ENCODE data around the gene ABCC10. TPM values are rescaled to one million over a fixed set of nuclear protein-coding genes. Genes with fewer than 3 reads are reported as not detected.

Gene ABCC10
- total and polyA plus RNA-seq, 3 experiments from 2014 or later, result 28.2 to 36.4 (median 35.8) TPM

- no peak for DNase-seq
- Histone ChIP-seq H3K4me1 (ENCODE audit: insufficient read depth, low read length) (no peaks in the 10 kb centered on the region), H3K36me3 (ENCODE audit: insufficient read depth, low read length) (peaks cover 13% of the 10 kb centered on the region), H3K9me3 (ENCODE audit: low read length) (no peaks in the 10 kb centered on the region), H3K27me3 (ENCODE audit: insufficient read depth, low read length, poor library complexity, severe bottlenecking) (no peaks in the 10 kb centered on the region), H3K4me3 (ENCODE audit: low read length) (no peak overlapping the region), H3K27ac (ENCODE audit: low read depth, low read length) (no peak overlapping the region)
- ChIA-PET CTCF (interaction anchor here (0.9 to 2.3 kb wide), 2 partner anchors 59 to 160 kb away, joined by 3 to 8 read pairs; no protein-coding TSS in a partner anchor), POLR2A (interaction anchor here (1.0 kb wide), 1 partner anchor 9 kb away, joined by 5 read pairs; no protein-coding TSS in a partner anchor)
- H3K4me1 Mint-ChIP-seq, result no peaks in the 10 kb centered on the region
- no peaks in the 10 kb centered on the region for H3K27me3 Mint-ChIP-seq
- H3K4me3 Mint-ChIP-seq, result no peak overlapping the region
- peaks cover 0 to 88% (median 6%) of the 10 kb centered on the region in 3 donors for H3K36me3 Mint-ChIP-seq
- no peaks in the 10 kb centered on the region for H3K9me3 Mint-ChIP-seq
- peak overlapping the region in 2 of 8 donors; percentile 52 to 60 for H3K27ac Mint-ChIP-seq
Measured at GRCh38 chr6:43447604-43448003, 20.3 kb downstream of the ABCC10 start.

GRCh38 chr6:43448916-43449315, 21.6 kb downstream of the ABCC10 start:
- no peak overlapping the region for H3K27ac ChIP-seq (ENCODE audit: low read depth, low read length)
- no peaks in the 10 kb centered on the region for H3K4me1 ChIP-seq (ENCODE audit: insufficient read depth, low read length)
- ChIA-PET CTCF (interaction anchor here (2.3 kb wide), 1 partner anchor 58 kb away, joined by 8 read pairs; no protein-coding TSS in a partner anchor), POLR2A (interaction anchor here (0.6 kb wide), 1 partner anchor 37 kb away, joined by 3 read pairs; no protein-coding TSS in a partner anchor)
- Mint-ChIP-seq H3K4me1 (peaks cover 0 to 4% (median 2%) of the 10 kb centered on the region in 3 donors), H3K27me3 (no peaks in the 10 kb centered on the region), H3K27ac (peak overlapping the region in 2 of 8 donors; percentile 47 to 72), H3K36me3 (peaks cover 0 to 78% (median 5%) of the 10 kb centered on the region in 3 donors), H3K4me3 (no peak overlapping the region), H3K9me3 (no peaks in the 10 kb centered on the region)
- H3K9me3 ChIP-seq (ENCODE audit: low read length), result no peaks in the 10 kb centered on the region
- no peak for DNase-seq
- H3K4me3 ChIP-seq (ENCODE audit: low read length), result no peak overlapping the region
- peaks cover 8% of the 10 kb centered on the region for H3K36me3 ChIP-seq (ENCODE audit: insufficient read depth, low read length)
- H3K27me3 ChIP-seq (ENCODE audit: insufficient read depth, low read length, poor library complexity, severe bottlenecking), result no peaks in the 10 kb centered on the region

- POLR2A ChIA-PET, result no interaction called here
Measured at GRCh38 chr6:43450699-43451131, 23.4 kb downstream of the ABCC10 start.

DNA sequence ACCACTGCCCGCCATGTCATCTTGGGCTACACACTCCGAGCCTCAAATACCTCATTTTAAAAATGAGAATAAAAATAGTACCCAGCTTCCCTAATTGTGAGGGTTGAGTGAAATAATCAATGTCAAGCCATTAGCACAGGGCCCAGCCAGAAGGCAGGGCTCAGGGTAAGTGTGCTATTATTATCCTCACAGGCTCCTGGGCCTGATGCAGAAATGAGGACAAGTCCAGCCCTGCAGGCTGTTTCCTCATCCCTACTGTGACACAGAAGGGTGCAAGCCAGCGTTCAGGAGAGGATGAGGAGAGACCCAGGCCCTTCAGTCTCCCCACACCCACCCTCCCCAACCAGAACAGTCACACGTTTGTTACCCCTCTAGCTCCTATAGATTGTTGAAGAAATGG, 24.0 kb downstream of the ABCC10 start:
- no peak for DNase-seq
- Mint-ChIP-seq H3K4me3 (no peak overlapping the region), H3K27ac (no peak overlapping the region), H3K36me3 (peaks cover 0 to 56% (median 3%) of the 10 kb centered on the region in 3 donors), H3K9me3 (no peaks in the 10 kb centered on the region), H3K27me3 (no peaks in the 10 kb centered on the region), H3K4me1 (peaks cover 11 to 13% (median 11%) of the 10 kb centered on the region in 3 donors)
- H3K4me1 ChIP-seq (ENCODE audit: insufficient read depth, low read length), result peaks cover 11% of the 10 kb centered on the region
- no peaks in the 10 kb centered on the region for H3K9me3 ChIP-seq (ENCODE audit: low read length)
- H3K27ac ChIP-seq (ENCODE audit: low read depth, low read length), result no peak overlapping the region
- ChIA-PET CTCF (interaction anchor here (0.5 to 1.2 kb wide), 2 partner anchors 30 to 56 kb away, joined by 3 to 4 read pairs; no protein-coding TSS in a partner anchor), POLR2A (no interaction called here)
- no peak overlapping the region for H3K4me3 ChIP-seq (ENCODE audit: low read length)
- no peaks in the 10 kb centered on the region for H3K36me3 ChIP-seq (ENCODE audit: insufficient read depth, low read length)
- no peaks in the 10 kb centered on the region for H3K27me3 ChIP-seq (ENCODE audit: insufficient read depth, low read length, poor library complexity, severe bottlenecking)

More at GRCh38 chr6:43450699-43451131, 23.4 kb downstream of the ABCC10 start:
- H3K9me3 Mint-ChIP-seq, result no peaks in the 10 kb centered on the region
- no peaks in the 10 kb centered on the region for H3K27me3 Mint-ChIP-seq
- Histone ChIP-seq H3K27ac (ENCODE audit: low read depth, low read length) (no peak overlapping the region), H3K4me1 (ENCODE audit: insufficient read depth, low read length) (peaks cover 7% of the 10 kb centered on the region), H3K9me3 (ENCODE audit: low read length) (no peaks in the 10 kb centered on the region), H3K27me3 (ENCODE audit: insufficient read depth, low read length, poor library complexity, severe bottlenecking) (no peaks in the 10 kb centered on the region), H3K4me3 (ENCODE audit: low read length) (no peak overlapping the region), H3K36me3 (ENCODE audit: insufficient read depth, low read length) (no peaks in the 10 kb centered on the region)
- CTCF ChIA-PET, result interaction anchor here (0.5 to 1.2 kb wide), 2 partner anchors 31 to 56 kb away, joined by 3 to 4 read pairs; no protein-coding TSS in a partner anchor
- no peak for DNase-seq
- peak overlapping the region in 1 of 7 donors; percentile 16 for H3K4me3 Mint-ChIP-seq
- H3K36me3 Mint-ChIP-seq, result peaks cover 0 to 62% (median 3%) of the 10 kb centered on the region in 3 donors
- H3K4me1 Mint-ChIP-seq, result peaks cover 6 to 8% (median 7%) of the 10 kb centered on the region in 3 donors
- H3K27ac Mint-ChIP-seq, result peak overlapping the region in 1 of 8 donors; percentile 17

- Histone ChIP-seq H3K36me3 (ENCODE audit: insufficient read depth, low read length) (no peaks in the 10 kb centered on the region), H3K4me1 (ENCODE audit: insufficient read depth, low read length) (peaks cover 11% of the 10 kb centered on the region), H3K4me3 (ENCODE audit: low read length) (no peak overlapping the region), H3K27ac (ENCODE audit: low read depth, low read length) (no peak overlapping the region), H3K9me3 (ENCODE audit: low read length) (no peaks in the 10 kb centered on the region), H3K27me3 (ENCODE audit: insufficient read depth, low read length, poor library complexity, severe bottlenecking) (no peaks in the 10 kb centered on the region)
- Mint-ChIP-seq H3K4me3 (no peak overlapping the region), H3K27ac (peak overlapping the region in 1 of 8 donors; percentile 86), H3K4me1 (peaks cover 11 to 16% (median 14%) of the 10 kb centered on the region in 3 donors), H3K27me3 (peaks cover 0 to 3% of the 10 kb centered on the region in 2 donors), H3K36me3 (peaks cover 0 to 52% (median 3%) of the 10 kb centered on the region in 3 donors), H3K9me3 (no peaks in the 10 kb centered on the region)
- POLR2A ChIA-PET, result no interaction called here
- CTCF ChIA-PET, result interaction anchor here (0.7 kb wide), 1 partner anchor 24 kb away, joined by 3 read pairs; no protein-coding TSS in a partner anchor
- DNase-seq, result no peak
Measured at GRCh38 chr6:43451939-43452338, 24.6 kb downstream of the ABCC10 start.

DNA sequence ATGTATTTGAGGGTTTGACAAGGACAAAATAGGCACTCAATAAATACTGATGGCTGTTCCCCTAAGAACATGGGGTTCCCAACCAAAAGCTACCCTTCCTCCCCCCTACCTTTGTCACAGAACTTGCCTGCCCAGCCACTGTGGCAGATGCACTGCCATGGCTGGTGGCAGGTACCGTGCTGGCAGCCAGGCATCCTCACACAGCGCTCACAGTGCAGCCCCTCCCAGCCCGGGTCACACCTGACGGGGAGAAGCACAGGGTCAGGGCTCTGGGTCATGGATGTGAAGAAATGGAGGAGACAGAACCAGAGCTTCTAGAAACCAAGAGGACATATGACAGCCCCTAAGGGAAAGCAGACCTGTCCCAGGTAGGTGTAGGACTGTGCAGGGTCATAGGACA, 25.6 kb downstream of the ABCC10 start:
- ChIA-PET POLR2A (no interaction called here), CTCF (interaction anchor here (0.6 to 5.1 kb wide), 4 partner anchors 9 to 54 kb away, joined by 3 to 61 read pairs (median 4); partner anchors contain the start of gene LRRC73)
- peaks cover 0 to 42% (median 3%) of the 10 kb centered on the region in 3 donors for H3K36me3 Mint-ChIP-seq

DNA sequence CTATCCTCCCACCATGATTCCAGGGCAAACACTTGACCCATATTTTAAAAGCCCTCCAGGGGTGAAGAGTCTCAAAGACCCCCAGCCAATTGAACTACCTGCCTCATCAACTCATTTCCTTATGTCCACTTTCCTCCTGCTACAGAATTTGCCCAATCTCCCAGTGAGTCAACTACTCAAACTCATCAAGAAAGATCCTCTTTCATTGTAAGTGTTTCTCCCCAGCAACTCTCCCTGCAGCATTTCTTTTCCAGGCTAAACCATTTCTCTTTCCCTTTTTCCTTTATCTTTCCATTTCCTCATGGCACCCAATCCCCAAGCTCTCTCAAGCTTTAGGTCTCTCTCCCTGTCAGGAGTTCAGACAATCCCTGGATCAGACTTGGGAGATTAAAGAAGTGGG, 26.5 kb downstream of the ABCC10 start:
- peaks cover 0 to 5% of the 10 kb centered on the region in 2 donors for H3K27me3 Mint-ChIP-seq
- Histone ChIP-seq H3K27me3 (ENCODE audit: insufficient read depth, low read length, poor library complexity, severe bottlenecking) (no peaks in the 10 kb centered on the region), H3K4me3 (ENCODE audit: low read length) (no peak overlapping the region), H3K36me3 (ENCODE audit: insufficient read depth, low read length) (no peaks in the 10 kb centered on the region), H3K4me1 (ENCODE audit: insufficient read depth, low read length) (peaks cover 11% of the 10 kb centered on the region), H3K27ac (ENCODE audit: low read depth, low read length) (no peak overlapping the region), H3K9me3 (ENCODE audit: low read length) (no peaks in the 10 kb centered on the region)
- no peaks in the 10 kb centered on the region for H3K9me3 Mint-ChIP-seq
- H3K4me3 Mint-ChIP-seq, result peak overlapping the region; percentile 45 to 92 (median 83)
- DNase-seq, result no peak
- CTCF ChIA-PET, result interaction anchor here (1.0 to 5.1 kb wide), 12 partner anchors 10 to 54 kb away, joined by 4 to 61 read pairs (median 6); partner anchors contain the start of genes LRRC73 and TJAP1
- peak overlapping the region; percentile 6 to 89 (median 68) for H3K27ac Mint-ChIP-seq
- H3K4me1 Mint-ChIP-seq, result peaks cover 11 to 16% (median 14%) of the 10 kb centered on the region in 3 donors
- peaks cover 0 to 33% (median 3%) of the 10 kb centered on the region in 3 donors for H3K36me3 Mint-ChIP-seq
- POLR2A ChIA-PET, result no interaction called here

More for the DNA sequence above, 25.6 kb downstream of the ABCC10 start:
- no peaks in the 10 kb centered on the region for H3K9me3 ChIP-seq (ENCODE audit: low read length)
- DNase-seq, result no peak
- peaks cover 11% of the 10 kb centered on the region for H3K4me1 ChIP-seq (ENCODE audit: insufficient read depth, low read length)
- H3K27me3 ChIP-seq (ENCODE audit: insufficient read depth, low read length, poor library complexity, severe bottlenecking), result no peaks in the 10 kb centered on the region
- H3K36me3 ChIP-seq (ENCODE audit: insufficient read depth, low read length), result no peaks in the 10 kb centered on the region
- peaks cover 0 to 5% of the 10 kb centered on the region in 2 donors for H3K27me3 Mint-ChIP-seq
- H3K4me3 ChIP-seq (ENCODE audit: low read length), result no peak overlapping the region
- H3K27ac ChIP-seq (ENCODE audit: low read depth, low read length), result no peak overlapping the region
- H3K27ac Mint-ChIP-seq, result peak overlapping the region in 3 of 8 donors; percentile 32 to 63 (median 58)
- peak overlapping the region in 4 of 7 donors; percentile 45 to 92 (median 83) for H3K4me3 Mint-ChIP-seq
- H3K4me1 Mint-ChIP-seq, result peaks cover 11 to 16% (median 14%) of the 10 kb centered on the region in 3 donors
- no peaks in the 10 kb centered on the region for H3K9me3 Mint-ChIP-seq

- ChIA-PET CTCF (interaction anchor here (1.0 to 5.1 kb wide), 11 partner anchors 10 to 53 kb away, joined by 4 to 61 read pairs (median 6); partner anchors contain the start of genes LRRC73 and TJAP1), POLR2A (no interaction called here)
- H3K4me1 ChIP-seq (ENCODE audit: insufficient read depth, low read length), result peaks cover 11% of the 10 kb centered on the region
- peak; percentile 49 to 75 (median 52) for DNase-seq
- H3K9me3 ChIP-seq (ENCODE audit: low read length), result no peaks in the 10 kb centered on the region
- peak overlapping the region; percentile 45 to 92 (median 83) for H3K4me3 Mint-ChIP-seq
- no peak overlapping the region for H3K27ac ChIP-seq (ENCODE audit: low read depth, low read length)
- H3K36me3 ChIP-seq (ENCODE audit: insufficient read depth, low read length), result no peaks in the 10 kb centered on the region
- peak overlapping the region; percentile 74 for H3K4me3 ChIP-seq (ENCODE audit: low read length)
- H3K27me3 Mint-ChIP-seq, result peaks cover 0 to 5% of the 10 kb centered on the region in 2 donors
- H3K27ac Mint-ChIP-seq, result peak overlapping the region; percentile 6 to 89 (median 68)
- H3K4me1 Mint-ChIP-seq, result peaks cover 11 to 16% (median 14%) of the 10 kb centered on the region in 3 donors
- H3K27me3 ChIP-seq (ENCODE audit: insufficient read depth, low read length, poor library complexity, severe bottlenecking), result no peaks in the 10 kb centered on the region
- H3K9me3 Mint-ChIP-seq, result no peaks in the 10 kb centered on the region
- H3K36me3 Mint-ChIP-seq, result peaks cover 0 to 28% (median 3%) of the 10 kb centered on the region in 3 donors
Measured at GRCh38 chr6:43454290-43454695, 27.0 kb downstream of the ABCC10 start.

All from CD8-positive, alpha-beta memory T cell (primary cell).